ENCODE data around the gene PLEKHS1.
"Not testable (repeated sequence)": the region's sequence is repeated elsewhere in the genome, so short reads cannot be mapped to it uniquely, and the experiment has no call there.

The PLEKHS1 gene

GRCh38 chr10:113802997-113803396 is 51.5 kb downstream of the PLEKHS1 start:
- DNase-seq = no peak

GRCh38 chr10:113806503-113806902 is 55.0 kb downstream of the PLEKHS1 start:
- DNase-seq = no peak

- no peak for DNase-seq
Measured at GRCh38 chr10:113808168-113808567, 56.7 kb downstream of the PLEKHS1 start.

GRCh38 chr10:113814700-113815099 is 63.2 kb downstream of the PLEKHS1 start:
- DNase-seq = not testable (repeated sequence)

- DNase-seq = no peak
Measured at GRCh38 chr10:113819989-113820388, 68.5 kb downstream of the PLEKHS1 start.

GRCh38 chr10:113820507-113820906 is 69.0 kb downstream of the PLEKHS1 start:
- DNase-seq = no peak

- DNase-seq = not testable (repeated sequence)
Measured at GRCh38 chr10:113821306-113821705, 69.8 kb downstream of the PLEKHS1 start.

GRCh38 chr10:113822174-113822573 is 70.7 kb downstream of the PLEKHS1 start:
- no peak for DNase-seq

- no peak for DNase-seq
Measured at GRCh38 chr10:113823389-113823788, 71.9 kb downstream of the PLEKHS1 start.

GRCh38 chr10:113825791-113826190 is 74.3 kb downstream of the PLEKHS1 start:
- no peak for DNase-seq

GRCh38 chr10:113828567-113828966 is 77.1 kb downstream of the PLEKHS1 start:
- DNase-seq = not testable (repeated sequence)
